Liver (tissue), 9 donors: Measurements from ENCODE around the gene RCE1. TPM values are rescaled to one million over a fixed set of nuclear protein-coding genes. Genes with fewer than 3 reads are reported as not detected.

Source experiments
- DNase-seq: peaks from one replicate; pipeline ENCODE4 v3.0.0-alpha.2; 2017; ENCODE audit warnings: low spot score
- H3K27ac ChIP-seq, 2 donors: one replicate each; pipeline ENCODE4 v1.7.0; 2013; ENCODE audit warnings: inconsistent platforms in 2 of 2, low read length in 2 of 2, control low read depth in 1 of 2, low read depth in 1 of 2, mild to moderate bottlenecking in 1 of 2
- H3K27me3 ChIP-seq, 4 donors: one replicate each; pipeline versions ENCODE4 v1.6.1 to v1.7.0; 2013; ENCODE audit warnings: low read length in 3 of 4, inconsistent platforms in 1 of 4, mild to moderate bottlenecking in 1 of 4, moderate library complexity in 1 of 4; ENCODE audit not compliant: control insufficient read depth in 4 of 4, insufficient read depth in 4 of 4
- H3K36me3 ChIP-seq, 4 donors: one replicate each; pipeline versions ENCODE4 v1.6.1 to v1.7.0; 2013; ENCODE audit warnings: low read length in 3 of 4, mild to moderate bottlenecking in 3 of 4, low read depth in 1 of 4, moderate library complexity in 1 of 4; ENCODE audit not compliant: control insufficient read depth in 4 of 4, insufficient read depth in 3 of 4
- H3K4me1 ChIP-seq, 4 donors: one replicate each; pipeline versions ENCODE4 v1.6.1 to v1.7.0; 2013; ENCODE audit warnings: low read length in 3 of 4, mild to moderate bottlenecking in 3 of 4, moderate library complexity in 1 of 4; ENCODE audit not compliant: control insufficient read depth in 4 of 4, insufficient read depth in 4 of 4
- H3K4me3 ChIP-seq, 3 donors: one replicate each; pipeline versions ENCODE4 v1.6.1 to v1.7.0; 2013; ENCODE audit warnings: low read length in 3 of 3, control low read depth in 1 of 3, low read depth in 1 of 3, mild to moderate bottlenecking in 1 of 3
- H3K9ac ChIP-seq, 2 donors: one replicate each; pipeline ENCODE4 v1.7.0; 2013; ENCODE audit warnings: low read length in 2 of 2, mild to moderate bottlenecking in 2 of 2, moderate library complexity in 2 of 2, control low read depth in 1 of 2, low read depth in 1 of 2
- H3K9me3 ChIP-seq, 4 donors: one replicate each; pipeline versions ENCODE4 v1.6.1 to v1.7.0; 2013; ENCODE audit warnings: low read length in 3 of 4; ENCODE audit not compliant: control insufficient read depth in 4 of 4
- EGR1 ChIP-seq, 2 donors: IDR thresholded peaks; 2 replicates each; pipeline ENCODE4 v1.6.1; 2016 to 2018; ENCODE audit warnings: antibody characterized with exemption in 2 of 2, low read depth in 2 of 2
- FOXA1 ChIP-seq: IDR thresholded peaks from 2 replicates; pipeline ENCODE4 v1.6.1; 2016; ENCODE audit warnings: antibody characterized with exemption
- FOXA2 ChIP-seq: IDR thresholded peaks from 2 replicates; pipeline ENCODE4 v1.6.1; 2016; ENCODE audit warnings: antibody characterized with exemption
- GABPA ChIP-seq, 2 donors: IDR thresholded peaks in 1 of 2; conservative IDR thresholded peaks in 1 of 2; 2 replicates each; pipeline ENCODE4 v1.6.1; 2016; ENCODE audit warnings: antibody characterized with exemption in 2 of 2, mild to moderate bottlenecking in 1 of 2, moderate library complexity in 1 of 2
- HNF4A ChIP-seq, 2 donors: conservative IDR thresholded peaks; 2 replicates each; pipeline ENCODE4 v1.6.1; 2016; ENCODE audit warnings: antibody characterized with exemption in 2 of 2, mild to moderate bottlenecking in 2 of 2
- HNF4G ChIP-seq: IDR thresholded peaks from 2 replicates; pipeline ENCODE4 v1.6.1; 2016; ENCODE audit warnings: antibody characterized with exemption
- JUND ChIP-seq, 2 donors: IDR thresholded peaks; 2 replicates each; pipeline ENCODE4 v1.6.1; 2016; ENCODE audit warnings: antibody characterized with exemption in 2 of 2
- MAX ChIP-seq: IDR thresholded peaks from 2 replicates; pipeline ENCODE4 v1.6.1; 2016; ENCODE audit warnings: antibody characterized with exemption
- NR2F2 ChIP-seq: IDR thresholded peaks from 2 replicates; pipeline ENCODE4 v1.6.1; 2016; ENCODE audit warnings: antibody characterized with exemption
- RAD21 ChIP-seq, 2 donors: IDR thresholded peaks; 2 replicates each; pipeline ENCODE4 v1.6.1; 2016; ENCODE audit warnings: antibody characterized with exemption in 2 of 2, mild to moderate bottlenecking in 2 of 2
- RXRA ChIP-seq, 2 donors: IDR thresholded peaks; 2 replicates each; pipeline ENCODE4 v1.6.1; 2017 to 2018; ENCODE audit warnings: antibody characterized with exemption in 2 of 2, mild to moderate bottlenecking in 1 of 2
- SP1 ChIP-seq: IDR thresholded peaks from 2 replicates; pipeline ENCODE4 v1.6.1; 2018; ENCODE audit warnings: antibody characterized with exemption, mild to moderate bottlenecking
- TAF1 ChIP-seq: conservative IDR thresholded peaks from 2 replicates; pipeline ENCODE4 v1.6.1; 2016; ENCODE audit warnings: antibody characterized with exemption, mild to moderate bottlenecking
- YY1 ChIP-seq: IDR thresholded peaks from 2 replicates; pipeline ENCODE4 v1.6.1; 2016; ENCODE audit warnings: antibody characterized with exemption, mild to moderate bottlenecking
- WGBS: extraction: QIAGEN DNeasy Blood & Tissue Kit; methylation state at CpG from one replicate; pipeline ENCODE4 v1.1.7; 2013; 5-methylcytosine and 5-hydroxymethylcytosine counted together
- polyA plus RNA-seq, 2 donors: library from polyadenylated mRNA; stranded (reverse) in 1 of 2; unstranded in 1 of 2; fragments of 200-250 nt in 1 of 2; fragments of >200 nt in 1 of 2; fragmentation: Nextera tagmentation in 1 of 2; extraction: Ambion mirVana in 1 of 2; gene quantifications; one replicate each; pipeline versions ENCODE4 v1.2.1 to v1.2.3, GENCODE V29; 2013 to 2015
- total RNA-seq, 2 donors: library from RNA; depleted of rRNA; stranded (reverse); fragments of >200 nt; gene quantifications; one replicate each; pipeline ENCODE4 v1.2.3, GENCODE V29; 2014
- TF ChIP-seq, protein P1 (sequence below): IDR thresholded peaks from 2 replicates; pipeline ENCODE4 v1.6.1; 2016; ENCODE audit warnings: antibody characterized with exemption
- TF ChIP-seq, protein P2 (sequence below): IDR thresholded peaks from 2 replicates; pipeline ENCODE4 v1.6.1; 2016; ENCODE audit warnings: antibody characterized with exemption
- TF ChIP-seq, protein P3 (sequence below): fragments of 150-350 bp; IDR thresholded peaks from 2 replicates; pipeline ENCODE4 v1.5.1; 2017; ENCODE audit warnings: improper control_type of control experiment, low read depth, low read length; ENCODE audit not compliant: missing input control
- TF ChIP-seq, protein P4 (sequence below): IDR thresholded peaks from 2 replicates; pipeline ENCODE4 v1.6.1; 2016; ENCODE audit warnings: antibody characterized with exemption, mild to moderate bottlenecking
- donor health status: healthy.
- donor health status: healthy.
- donor health status: healthy.
- donor health status: healthy.
- donor health status: healthy.

RCE1 gene
- total and polyA plus RNA-seq, 4 donors: 2.9 to 7.7 (median 3.2) TPM

GRCh38 chr11:66818231-66818955 is 24.8 kb upstream of the RCE1 start:
- H3K4me1 ChIP-seq: no peaks in the 10 kb centered on the region
- H3K27ac ChIP-seq: no peak overlapping the region
- 90% methylated on average over 3 of the region's 3 CpGs for WGBS
- TF ChIP-seq HNF4G (no peak), HNF4A (conservative IDR thresholded peaks at IDR 0.05) (no peak), FOXA1 (no peak), EGR1 (IDR thresholded peaks at IDR 0.05; ENCODE audit: low read depth in 2 of 2) (no peak), YY1 (no peak), TAF1 (no peak), SP1 (no peak), MAX (no peak), NR2F2 (no peak), FOXA2 (no peak), JUND (IDR thresholded peaks at IDR 0.05) (no peak), RAD21 (IDR thresholded peaks at IDR 0.05) (no peak)
- TF ChIP-seq, protein P1, sequence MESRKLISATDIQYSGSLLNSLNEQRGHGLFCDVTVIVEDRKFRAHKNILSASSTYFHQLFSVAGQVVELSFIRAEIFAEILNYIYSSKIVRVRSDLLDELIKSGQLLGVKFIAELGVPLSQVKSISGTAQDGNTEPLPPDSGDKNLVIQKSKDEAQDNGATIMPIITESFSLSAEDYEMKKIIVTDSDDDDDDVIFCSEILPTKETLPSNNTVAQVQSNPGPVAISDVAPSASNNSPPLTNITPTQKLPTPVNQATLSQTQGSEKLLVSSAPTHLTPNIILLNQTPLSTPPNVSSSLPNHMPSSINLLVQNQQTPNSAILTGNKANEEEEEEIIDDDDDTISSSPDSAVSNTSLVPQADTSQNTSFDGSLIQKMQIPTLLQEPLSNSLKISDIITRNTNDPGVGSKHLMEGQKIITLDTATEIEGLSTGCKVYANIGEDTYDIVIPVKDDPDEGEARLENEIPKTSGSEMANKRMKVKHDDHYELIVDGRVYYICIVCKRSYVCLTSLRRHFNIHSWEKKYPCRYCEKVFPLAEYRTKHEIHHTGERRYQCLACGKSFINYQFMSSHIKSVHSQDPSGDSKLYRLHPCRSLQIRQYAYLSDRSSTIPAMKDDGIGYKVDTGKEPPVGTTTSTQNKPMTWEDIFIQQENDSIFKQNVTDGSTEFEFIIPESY: no peak
- TF ChIP-seq, protein P2, sequence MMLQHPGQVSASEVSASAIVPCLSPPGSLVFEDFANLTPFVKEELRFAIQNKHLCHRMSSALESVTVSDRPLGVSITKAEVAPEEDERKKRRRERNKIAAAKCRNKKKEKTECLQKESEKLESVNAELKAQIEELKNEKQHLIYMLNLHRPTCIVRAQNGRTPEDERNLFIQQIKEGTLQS: no peak
- TF ChIP-seq, protein P3, sequence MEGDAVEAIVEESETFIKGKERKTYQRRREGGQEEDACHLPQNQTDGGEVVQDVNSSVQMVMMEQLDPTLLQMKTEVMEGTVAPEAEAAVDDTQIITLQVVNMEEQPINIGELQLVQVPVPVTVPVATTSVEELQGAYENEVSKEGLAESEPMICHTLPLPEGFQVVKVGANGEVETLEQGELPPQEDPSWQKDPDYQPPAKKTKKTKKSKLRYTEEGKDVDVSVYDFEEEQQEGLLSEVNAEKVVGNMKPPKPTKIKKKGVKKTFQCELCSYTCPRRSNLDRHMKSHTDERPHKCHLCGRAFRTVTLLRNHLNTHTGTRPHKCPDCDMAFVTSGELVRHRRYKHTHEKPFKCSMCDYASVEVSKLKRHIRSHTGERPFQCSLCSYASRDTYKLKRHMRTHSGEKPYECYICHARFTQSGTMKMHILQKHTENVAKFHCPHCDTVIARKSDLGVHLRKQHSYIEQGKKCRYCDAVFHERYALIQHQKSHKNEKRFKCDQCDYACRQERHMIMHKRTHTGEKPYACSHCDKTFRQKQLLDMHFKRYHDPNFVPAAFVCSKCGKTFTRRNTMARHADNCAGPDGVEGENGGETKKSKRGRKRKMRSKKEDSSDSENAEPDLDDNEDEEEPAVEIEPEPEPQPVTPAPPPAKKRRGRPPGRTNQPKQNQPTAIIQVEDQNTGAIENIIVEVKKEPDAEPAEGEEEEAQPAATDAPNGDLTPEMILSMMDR: no peak
- H3K4me3 ChIP-seq: no peak overlapping the region
- no peaks in the 10 kb centered on the region for H3K27me3 ChIP-seq
- H3K36me3 ChIP-seq: no peaks in the 10 kb centered on the region
- H3K9ac ChIP-seq: no peak overlapping the region
- no peaks in the 10 kb centered on the region for H3K9me3 ChIP-seq
- DNase-seq: no peak

- TF ChIP-seq JUND (IDR thresholded peaks at IDR 0.05) (no peak), EGR1 (IDR thresholded peaks at IDR 0.05; ENCODE audit: low read depth in 2 of 2) (no peak), YY1 (no peak), FOXA2 (no peak), RXRA (IDR thresholded peaks at IDR 0.05) (no peak), GABPA (IDR thresholded peaks at IDR 0.05 in 1 of 2, conservative IDR thresholded peaks at IDR 0.05 in 1 of 2) (no peak), HNF4G (no peak), RAD21 (IDR thresholded peaks at IDR 0.05) (no peak), TAF1 (no peak), NR2F2 (no peak), HNF4A (conservative IDR thresholded peaks at IDR 0.05) (no peak), FOXA1 (no peak)
- TF ChIP-seq, protein P1: no peak
- TF ChIP-seq, protein P2: no peak
- TF ChIP-seq, protein P4, sequence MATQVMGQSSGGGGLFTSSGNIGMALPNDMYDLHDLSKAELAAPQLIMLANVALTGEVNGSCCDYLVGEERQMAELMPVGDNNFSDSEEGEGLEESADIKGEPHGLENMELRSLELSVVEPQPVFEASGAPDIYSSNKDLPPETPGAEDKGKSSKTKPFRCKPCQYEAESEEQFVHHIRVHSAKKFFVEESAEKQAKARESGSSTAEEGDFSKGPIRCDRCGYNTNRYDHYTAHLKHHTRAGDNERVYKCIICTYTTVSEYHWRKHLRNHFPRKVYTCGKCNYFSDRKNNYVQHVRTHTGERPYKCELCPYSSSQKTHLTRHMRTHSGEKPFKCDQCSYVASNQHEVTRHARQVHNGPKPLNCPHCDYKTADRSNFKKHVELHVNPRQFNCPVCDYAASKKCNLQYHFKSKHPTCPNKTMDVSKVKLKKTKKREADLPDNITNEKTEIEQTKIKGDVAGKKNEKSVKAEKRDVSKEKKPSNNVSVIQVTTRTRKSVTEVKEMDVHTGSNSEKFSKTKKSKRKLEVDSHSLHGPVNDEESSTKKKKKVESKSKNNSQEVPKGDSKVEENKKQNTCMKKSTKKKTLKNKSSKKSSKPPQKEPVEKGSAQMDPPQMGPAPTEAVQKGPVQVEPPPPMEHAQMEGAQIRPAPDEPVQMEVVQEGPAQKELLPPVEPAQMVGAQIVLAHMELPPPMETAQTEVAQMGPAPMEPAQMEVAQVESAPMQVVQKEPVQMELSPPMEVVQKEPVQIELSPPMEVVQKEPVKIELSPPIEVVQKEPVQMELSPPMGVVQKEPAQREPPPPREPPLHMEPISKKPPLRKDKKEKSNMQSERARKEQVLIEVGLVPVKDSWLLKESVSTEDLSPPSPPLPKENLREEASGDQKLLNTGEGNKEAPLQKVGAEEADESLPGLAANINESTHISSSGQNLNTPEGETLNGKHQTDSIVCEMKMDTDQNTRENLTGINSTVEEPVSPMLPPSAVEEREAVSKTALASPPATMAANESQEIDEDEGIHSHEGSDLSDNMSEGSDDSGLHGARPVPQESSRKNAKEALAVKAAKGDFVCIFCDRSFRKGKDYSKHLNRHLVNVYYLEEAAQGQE: no peak
- 86% methylated on average over 3 of the region's 3 CpGs for WGBS
- no peak overlapping the region for H3K9ac ChIP-seq
These were observed 22.9 kb upstream of the RCE1 start for GRCh38 chr11:66820381-66820780.

More at GRCh38 chr11:66820381-66820780, 22.9 kb upstream of the RCE1 start:
- H3K4me1 ChIP-seq: no peaks in the 10 kb centered on the region
- no peak overlapping the region for H3K27ac ChIP-seq
- H3K27me3 ChIP-seq: no peaks in the 10 kb centered on the region
- DNase-seq: no peak
- no peaks in the 10 kb centered on the region for H3K9me3 ChIP-seq
- H3K4me3 ChIP-seq: no peak overlapping the region
- no peaks in the 10 kb centered on the region for H3K36me3 ChIP-seq
